Esophagus squamous epithelium (tissue), 4 donors: Measurements from ENCODE around the gene MTRR.

Experiments
- POLR2A ChIP-seq, 4 donors: fragments of 450-650 bp; IDR thresholded peaks; one replicate each; pipeline ENCODE4 v1.6.1; 2017; ENCODE audit warnings: antibody characterized with exemption in 4 of 4, mild to moderate bottlenecking in 4 of 4, moderate library complexity in 3 of 4
- TF ChIP-seq, protein P1 (sequence below), 6 experiments: fragments of 450-650 bp in 4 of 6; fragments of 200-600 bp in 2 of 6; sonication (generic) in 2 of 6; IDR thresholded peaks; one replicate each; pipeline ENCODE4 v1.5.1; 2016 to 2019; ENCODE audit warnings: antibody characterized with exemption in 6 of 6, mild to moderate bottlenecking in 4 of 6, moderate library complexity in 4 of 6

- TF ChIP-seq, protein P1, sequence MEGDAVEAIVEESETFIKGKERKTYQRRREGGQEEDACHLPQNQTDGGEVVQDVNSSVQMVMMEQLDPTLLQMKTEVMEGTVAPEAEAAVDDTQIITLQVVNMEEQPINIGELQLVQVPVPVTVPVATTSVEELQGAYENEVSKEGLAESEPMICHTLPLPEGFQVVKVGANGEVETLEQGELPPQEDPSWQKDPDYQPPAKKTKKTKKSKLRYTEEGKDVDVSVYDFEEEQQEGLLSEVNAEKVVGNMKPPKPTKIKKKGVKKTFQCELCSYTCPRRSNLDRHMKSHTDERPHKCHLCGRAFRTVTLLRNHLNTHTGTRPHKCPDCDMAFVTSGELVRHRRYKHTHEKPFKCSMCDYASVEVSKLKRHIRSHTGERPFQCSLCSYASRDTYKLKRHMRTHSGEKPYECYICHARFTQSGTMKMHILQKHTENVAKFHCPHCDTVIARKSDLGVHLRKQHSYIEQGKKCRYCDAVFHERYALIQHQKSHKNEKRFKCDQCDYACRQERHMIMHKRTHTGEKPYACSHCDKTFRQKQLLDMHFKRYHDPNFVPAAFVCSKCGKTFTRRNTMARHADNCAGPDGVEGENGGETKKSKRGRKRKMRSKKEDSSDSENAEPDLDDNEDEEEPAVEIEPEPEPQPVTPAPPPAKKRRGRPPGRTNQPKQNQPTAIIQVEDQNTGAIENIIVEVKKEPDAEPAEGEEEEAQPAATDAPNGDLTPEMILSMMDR (IDR thresholded peaks at IDR 0.05): no peak
- TF ChIP-seq POLR2A (IDR thresholded peaks at IDR 0.05): no peak
Observed at GRCh38 chr5:7925961-7926695, 57.2 kb downstream of the MTRR start.
